PFSK-1 (cell line): ENCODE results near the gene ATOH7.

Experiments used
- FOXP2 ChIP-seq: optimal IDR thresholded peaks from 2 replicates; pipeline ENCODE3; 2011; ENCODE audit warnings: borderline replicate concordance, control low read depth, inconsistent platforms; ENCODE audit not compliant: insufficient read depth; ENCODE audit errors: extremely low read length, extremely low read depth
- POLR2AphosphoS5 ChIP-seq: IDR thresholded peaks from 2 replicates; pipeline ENCODE4 v1.6.1; 2012; ENCODE audit warnings: low read depth, mild to moderate bottlenecking, control low read depth, low read length, moderate library complexity
- REST ChIP-seq, 2 experiments: IDR thresholded peaks; 2 replicates each; pipeline versions ENCODE4 v1.6.1 to v1.8.0; 2011 to 2012; ENCODE audit warnings: low read depth in 2 of 2, low read length in 2 of 2, control low read depth in 1 of 2, inconsistent platforms in 1 of 2, mild to moderate bottlenecking in 1 of 2, moderate library complexity in 1 of 2; ENCODE audit not compliant: insufficient read depth in 1 of 2
- SIN3A ChIP-seq: IDR thresholded peaks from 2 replicates; pipeline ENCODE4 v1.6.1; 2012; ENCODE audit warnings: mild to moderate bottlenecking, low read length, moderate library complexity, borderline replicate concordance; ENCODE audit not compliant: insufficient read depth
- TAF1 ChIP-seq: IDR thresholded peaks from 2 replicates; pipeline ENCODE4 v1.6.1; 2012; ENCODE audit warnings: low read length, control low read depth, borderline replicate concordance; ENCODE audit not compliant: insufficient read depth

GRCh38 chr10:68192113-68192512 lies 39.8 kb downstream of the ATOH7 start:
- no peak for TF ChIP-seq POLR2AphosphoS5
- no peak for TF ChIP-seq TAF1
- no peak for TF ChIP-seq REST (IDR thresholded peaks at IDR 0.05; ENCODE audit: insufficient read depth in 1 of 2, low read depth in 2 of 2, low read length in 2 of 2)
- no peak for TF ChIP-seq SIN3A
- no peak for TF ChIP-seq FOXP2
